Stimulated activated naive CD4-positive, alpha-beta T cell (primary cell): ENCODE measurements around the gene PDSS2.
"Not testable (repeated sequence)": the region's sequence is repeated elsewhere in the genome, so short reads cannot be mapped to it uniquely, and the experiment has no call there.

Experiments
- DNase-seq, 6 experiments: peaks; one replicate each; lab custom pipeline; 2025; lab: John Stamatoyannopoulos, UW

The PDSS2 gene

GRCh38 chr6:107416145-107416544 lies 43.2 kb downstream of the PDSS2 start:
- DNase-seq = no peak

- DNase-seq = no peak
Observed at GRCh38 chr6:107413966-107414645, 45.3 kb downstream of the PDSS2 start.

GRCh38 chr6:107411161-107411560 lies 48.2 kb downstream of the PDSS2 start:
- DNase-seq = no peak

- DNase-seq = no peak
Observed at GRCh38 chr6:107409942-107410341, 49.4 kb downstream of the PDSS2 start.

- DNase-seq = no peak
Observed at GRCh38 chr6:107408714-107409113, 50.6 kb downstream of the PDSS2 start.

- no peak for DNase-seq
Observed at GRCh38 chr6:107405002-107405401, 54.4 kb downstream of the PDSS2 start.

- no peak for DNase-seq
Observed at GRCh38 chr6:107402533-107402932, 56.8 kb downstream of the PDSS2 start.

- no peak for DNase-seq
Observed at GRCh38 chr6:107401573-107401972, 57.8 kb downstream of the PDSS2 start.

GRCh38 chr6:107400616-107401147 lies 58.7 kb downstream of the PDSS2 start:
- DNase-seq = no peak

- DNase-seq = no peak
Observed at GRCh38 chr6:107399935-107400334, 59.4 kb downstream of the PDSS2 start.

- no peak for DNase-seq
Observed at GRCh38 chr6:107398001-107398400, 61.4 kb downstream of the PDSS2 start.

GRCh38 chr6:107396211-107396610 lies 63.2 kb downstream of the PDSS2 start:
- DNase-seq = no peak

- DNase-seq = no peak
Observed at GRCh38 chr6:107392069-107392468, 67.3 kb downstream of the PDSS2 start.

GRCh38 chr6:107390685-107391435 lies 68.5 kb downstream of the PDSS2 start:
- DNase-seq = no peak

GRCh38 chr6:107390056-107390455 lies 69.3 kb downstream of the PDSS2 start:
- DNase-seq = no peak

- DNase-seq = no peak
Observed at GRCh38 chr6:107386904-107387303, 72.5 kb downstream of the PDSS2 start.

- no peak for DNase-seq
Observed at GRCh38 chr6:107386340-107386739, 73.0 kb downstream of the PDSS2 start.

- DNase-seq = no peak
Observed at GRCh38 chr6:107383705-107384104, 75.7 kb downstream of the PDSS2 start.

GRCh38 chr6:107374264-107374663 lies 85.1 kb downstream of the PDSS2 start:
- DNase-seq = no peak

- DNase-seq = no peak
Observed at GRCh38 chr6:107369493-107369892, 89.9 kb downstream of the PDSS2 start.

GRCh38 chr6:107368471-107368870 lies 90.9 kb downstream of the PDSS2 start:
- no peak for DNase-seq

GRCh38 chr6:107364173-107364572 lies 95.2 kb downstream of the PDSS2 start:
- not testable (repeated sequence) for DNase-seq
